NT2/D1 (cell line): ENCODE measurements around the gene KRTAP13-3.

ENCODE experiments used
- SUZ12 ChIP-seq: IDR thresholded peaks from 2 replicates; pipeline ENCODE4 v1.6.1; 2011; ENCODE audit not compliant: insufficient read length, insufficient read depth; ENCODE audit errors: extremely low read depth
- YY1 ChIP-seq: IDR thresholded peaks from 2 replicates; pipeline ENCODE4 v1.6.1; 2011; ENCODE audit not compliant: insufficient read length, insufficient read depth
- ZNF274 ChIP-seq: IDR thresholded peaks from 2 replicates; pipeline ENCODE4 v1.6.1; 2011; ENCODE audit warnings: mild to moderate bottlenecking, low read depth, low read length

- TF ChIP-seq ZNF274 (no peak), YY1 (no peak), SUZ12 (no peak)
These were observed 34.2 kb downstream of the KRTAP13-3 start for GRCh38 chr21:30391492-30392025.
